Neural progenitor cell (in vitro differentiated cells): ENCODE data around the gene ABCC8. TPM values are rescaled to one million over a fixed set of nuclear protein-coding genes. Genes with fewer than 3 reads are reported as not detected.

Experiments
- DNase-seq: peaks from one replicate; pipeline ENCODE4 v3.0.0-alpha.2; 2016; ENCODE audit warnings: low spot score
- H2AFZ ChIP-seq: fragments of 200-600 bp; sonication (generic); replicated peaks from 2 replicates; pipeline ENCODE4 v1.6.1; 2016; ENCODE audit warnings: antibody characterized with exemption
- H3F3A ChIP-seq: fragments of 200-600 bp; sonication (generic); 2 replicates; pipeline ENCODE4 v1.6.1; 2016; ENCODE audit warnings: antibody characterized with exemption, low read depth
- H3K27ac ChIP-seq: fragments of 200-600 bp; sonication (generic); 2 replicates; pipeline ENCODE4 v1.5.1; 2016; ENCODE audit warnings: mild to moderate bottlenecking
- H3K27me3 ChIP-seq: fragments of 200-600 bp; sonication (generic); 2 replicates; pipeline ENCODE4 v1.6.1; 2016; ENCODE audit warnings: mild to moderate bottlenecking, moderate library complexity
- H3K36me3 ChIP-seq: fragments of 200-600 bp; sonication (generic); 2 replicates; pipeline ENCODE4 v1.5.1; 2016
- H3K4me1 ChIP-seq: fragments of 200-600 bp; sonication (generic); 2 replicates; pipeline ENCODE4 v1.6.1; 2016; ENCODE audit warnings: mixed run types
- H3K4me2 ChIP-seq: fragments of 200-600 bp; sonication (generic); 2 replicates; pipeline ENCODE4 v1.6.1; 2016
- H3K4me3 ChIP-seq: fragments of 200-600 bp; sonication (generic); 2 replicates; pipeline ENCODE4 v1.5.1; 2016
- H3K79me2 ChIP-seq: fragments of 200-600 bp; sonication (generic); 2 replicates; pipeline ENCODE4 v1.6.1; 2016; ENCODE audit warnings: low read depth
- H3K9ac ChIP-seq: fragments of 200-600 bp; sonication (generic); 2 replicates; pipeline ENCODE4 v1.6.1; 2016
- H3K9me3 ChIP-seq: fragments of 200-600 bp; sonication (generic); 2 replicates; pipeline ENCODE4 v1.5.1; 2016; ENCODE audit warnings: low read depth
- H4K20me1 ChIP-seq: fragments of 200-600 bp; sonication (generic); 2 replicates; pipeline ENCODE4 v1.6.1; 2016; ENCODE audit warnings: low read depth
- H3K27ac Mint-ChIP-seq: 3 replicates; pipeline ENCODE4 v1.8.0; 2021; ENCODE audit warnings: mixed read lengths
- H3K27me3 Mint-ChIP-seq: 2 replicates; pipeline ENCODE4 v1.8.0; 2022; ENCODE audit warnings: low read depth, mild to moderate bottlenecking, inconsistent platforms, moderate library complexity, mixed read lengths; ENCODE audit not compliant: insufficient read depth
- H3K36me3 Mint-ChIP-seq: 3 replicates; pipeline ENCODE4 v1.8.0; 2021; ENCODE audit warnings: mixed read lengths
- H3K4me1 Mint-ChIP-seq: 3 replicates; pipeline ENCODE4 v1.8.0; 2021; ENCODE audit warnings: mixed read lengths
- H3K4me3 Mint-ChIP-seq: 3 replicates; pipeline ENCODE4 v1.8.0; 2021; ENCODE audit warnings: mild to moderate bottlenecking, moderate library complexity, mixed read lengths
- H3K9me3 Mint-ChIP-seq: 3 replicates; pipeline ENCODE4 v1.8.0; 2020; ENCODE audit warnings: mixed read lengths
- CTCF ChIP-seq: fragments of 200-600 bp; sonication (generic); IDR thresholded peaks from 2 replicates; pipeline ENCODE4 v1.5.1; 2017; ENCODE audit warnings: antibody characterized with exemption, mild to moderate bottlenecking
- EZH2 ChIP-seq: fragments of 200-600 bp; sonication (generic); IDR thresholded peaks from 2 replicates; pipeline ENCODE4 v1.6.1; 2017; ENCODE audit warnings: antibody characterized with exemption, mild to moderate bottlenecking, moderate library complexity
- EZH2phosphoT487 ChIP-seq: fragments of 200-600 bp; sonication (generic); IDR thresholded peaks from 2 replicates; pipeline ENCODE4 v1.6.1; 2017; ENCODE audit warnings: antibody characterized with exemption
- total RNA-seq: library from RNA; depleted of rRNA; stranded (reverse); fragments of >200 nt; gene quantifications from 2 replicates; pipeline ENCODE4 v1.2.3, GENCODE V29; 2015; ENCODE audit warnings: low replicate concordance

Gene ABCC8
- total RNA-seq, 1 donor from 2014 or later: 0.32 TPM

DNA sequence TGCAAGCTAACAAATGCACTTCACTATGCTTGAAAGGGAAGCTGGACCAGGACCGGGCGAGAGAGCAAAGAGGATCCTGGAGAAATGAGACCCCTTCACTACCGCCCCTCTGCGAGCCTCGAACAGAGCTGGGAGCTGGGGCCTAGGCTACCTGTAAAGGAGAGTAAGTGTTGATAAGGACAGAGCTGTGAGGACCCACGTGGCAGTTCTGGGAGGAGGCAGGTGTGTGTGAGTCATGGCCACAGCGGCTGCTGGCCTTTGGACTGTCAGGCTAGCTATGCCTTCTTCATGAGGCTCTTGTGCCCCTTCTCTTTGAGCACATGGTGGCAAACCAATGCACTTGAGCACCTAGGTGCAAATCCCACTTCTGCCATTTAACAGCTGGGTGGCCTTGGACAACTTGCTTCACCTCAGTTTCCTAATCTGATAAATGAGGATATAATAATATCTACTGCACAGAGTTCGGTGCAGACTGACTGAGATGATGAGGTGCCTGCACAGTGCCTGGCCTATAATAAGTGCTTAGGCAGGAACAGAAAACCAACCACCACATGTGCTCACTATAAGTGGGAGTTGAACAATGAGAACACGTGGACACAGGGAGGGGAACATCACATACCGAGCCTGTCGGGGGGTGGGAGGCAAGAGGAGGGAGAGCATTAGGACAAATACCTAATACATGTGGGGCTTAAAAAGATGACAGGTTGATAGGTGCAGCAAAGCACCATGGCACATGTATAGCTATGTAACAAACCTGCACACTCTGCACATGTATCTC lies 52.9 kb downstream of the ABCC8 start:
- Histone ChIP-seq H3K79me2 (no peaks in the 10 kb centered on the region), H3K27me3 (peaks cover 6% of the 10 kb centered on the region), H3K4me1 (peaks cover 16% of the 10 kb centered on the region), H3F3A (no peaks in the 10 kb centered on the region), H3K4me2 (no peak overlapping the region), H3K36me3 (no peaks in the 10 kb centered on the region), H3K4me3 (no peak overlapping the region), H3K9me3 (no peaks in the 10 kb centered on the region), H2AFZ (no peak overlapping the region), H3K9ac (no peak overlapping the region), H4K20me1 (no peaks in the 10 kb centered on the region), H3K27ac (no peak overlapping the region)
- H3K4me3 Mint-ChIP-seq: no peak overlapping the region
- peaks cover 4% of the 10 kb centered on the region for H3K4me1 Mint-ChIP-seq
- H3K27ac Mint-ChIP-seq: no peak overlapping the region
- H3K9me3 Mint-ChIP-seq: no peaks in the 10 kb centered on the region
- DNase-seq: no peak
- no peaks in the 10 kb centered on the region for H3K36me3 Mint-ChIP-seq
- no peak for TF ChIP-seq EZH2
- no peak for TF ChIP-seq CTCF
- no peak for TF ChIP-seq EZH2phosphoT487
- peaks cover 6% of the 10 kb centered on the region for H3K27me3 Mint-ChIP-seq

DNA sequence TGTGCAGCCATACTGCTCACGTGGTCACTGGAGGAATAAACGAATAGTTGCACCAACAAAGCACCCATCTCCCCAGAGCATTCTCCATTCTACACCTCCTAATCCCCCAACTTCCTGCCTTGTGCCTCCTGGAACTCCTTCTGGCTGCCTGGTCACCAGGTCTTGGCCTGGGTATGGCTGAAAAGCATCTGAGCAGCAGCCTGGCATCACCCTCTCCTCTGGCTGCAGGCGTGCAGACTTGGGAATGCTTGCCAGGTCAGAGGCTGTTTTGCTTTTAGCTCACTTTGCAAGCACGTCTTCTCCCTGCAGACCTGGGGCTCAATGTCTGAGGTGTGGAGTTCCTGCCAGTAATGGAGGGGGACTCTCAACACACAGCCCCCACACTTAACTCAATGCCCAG lies 54.9 kb downstream of the ABCC8 start:
- Histone ChIP-seq H3K36me3 (no peaks in the 10 kb centered on the region), H3K9me3 (no peaks in the 10 kb centered on the region), H3K9ac (no peak overlapping the region), H3K4me3 (no peak overlapping the region), H3K27ac (no peak overlapping the region), H3F3A (no peaks in the 10 kb centered on the region), H3K27me3 (peaks cover 7% of the 10 kb centered on the region), H3K4me2 (no peak overlapping the region), H3K79me2 (no peaks in the 10 kb centered on the region), H2AFZ (peak overlapping the region; percentile 17), H3K4me1 (peaks cover 21% of the 10 kb centered on the region), H4K20me1 (no peaks in the 10 kb centered on the region)
- DNase-seq: no peak
- Mint-ChIP-seq H3K27ac (no peak overlapping the region), H3K4me1 (peaks cover 10% of the 10 kb centered on the region), H3K36me3 (no peaks in the 10 kb centered on the region), H3K4me3 (no peak overlapping the region), H3K27me3 (peaks cover 6% of the 10 kb centered on the region), H3K9me3 (no peaks in the 10 kb centered on the region)
- no peak for TF ChIP-seq CTCF
- no peak for TF ChIP-seq EZH2
- TF ChIP-seq EZH2phosphoT487: no peak

DNA sequence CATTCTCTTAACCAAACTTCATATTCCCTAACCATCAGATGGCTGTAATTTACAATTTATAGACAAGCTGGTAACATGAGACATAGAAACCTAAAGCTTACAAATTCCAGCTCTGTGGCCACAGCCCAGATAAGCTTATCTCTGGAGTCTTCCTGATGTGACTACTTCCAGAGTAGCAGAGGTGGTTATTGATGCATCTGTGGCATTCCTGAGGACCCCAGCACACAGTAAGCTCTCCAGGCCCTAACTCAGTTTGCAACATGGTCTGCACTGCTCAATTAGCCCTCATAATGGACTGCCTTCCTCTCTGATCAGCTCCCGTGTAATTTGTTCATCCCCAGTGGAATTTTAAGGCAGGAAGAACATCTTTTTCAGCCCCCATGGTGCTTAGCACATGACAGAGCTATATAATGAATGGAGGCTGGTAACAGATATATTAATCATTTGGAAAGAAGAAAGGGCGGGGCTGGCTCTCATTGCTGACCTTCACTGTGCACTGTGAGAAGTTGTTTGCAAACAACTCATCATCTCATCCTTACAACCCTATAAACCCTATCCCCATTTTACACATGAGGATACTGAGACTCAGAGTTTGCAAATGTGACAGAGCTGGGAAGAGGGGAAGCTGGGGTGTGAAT lies 58.1 kb downstream of the ABCC8 start:
- Mint-ChIP-seq H3K27ac (no peak overlapping the region), H3K27me3 (peaks cover 6% of the 10 kb centered on the region), H3K9me3 (no peaks in the 10 kb centered on the region), H3K4me3 (no peak overlapping the region), H3K36me3 (no peaks in the 10 kb centered on the region), H3K4me1 (peaks cover 14% of the 10 kb centered on the region)
- H3K36me3 ChIP-seq: no peaks in the 10 kb centered on the region
- H3K4me2 ChIP-seq: no peak overlapping the region
- no peaks in the 10 kb centered on the region for H3K79me2 ChIP-seq
- H3K27ac ChIP-seq: no peak overlapping the region
- H3K27me3 ChIP-seq: peaks cover 24% of the 10 kb centered on the region
- H3K9me3 ChIP-seq: no peaks in the 10 kb centered on the region
- peaks cover 1% of the 10 kb centered on the region for H3F3A ChIP-seq
- H3K4me1 ChIP-seq: peaks cover 25% of the 10 kb centered on the region
- H4K20me1 ChIP-seq: no peaks in the 10 kb centered on the region
- TF ChIP-seq CTCF: no peak
- TF ChIP-seq EZH2phosphoT487: no peak
- TF ChIP-seq EZH2: no peak
- DNase-seq: no peak
- H3K4me3 ChIP-seq: no peak overlapping the region
- H3K9ac ChIP-seq: no peak overlapping the region
- no peak overlapping the region for H2AFZ ChIP-seq
